GM21381 (cell line): ENCODE results near the gene CHIA.

Source experiments
- ATAC-seq: cut with Tn5 transposase; IDR thresholded peaks from one replicate; pipeline ENCODE4 v1.9.1; 2021; ENCODE audit warnings: mild to moderate bottlenecking, moderate library complexity; ENCODE audit not compliant: unreplicated experiment

Gene CHIA

DNA sequence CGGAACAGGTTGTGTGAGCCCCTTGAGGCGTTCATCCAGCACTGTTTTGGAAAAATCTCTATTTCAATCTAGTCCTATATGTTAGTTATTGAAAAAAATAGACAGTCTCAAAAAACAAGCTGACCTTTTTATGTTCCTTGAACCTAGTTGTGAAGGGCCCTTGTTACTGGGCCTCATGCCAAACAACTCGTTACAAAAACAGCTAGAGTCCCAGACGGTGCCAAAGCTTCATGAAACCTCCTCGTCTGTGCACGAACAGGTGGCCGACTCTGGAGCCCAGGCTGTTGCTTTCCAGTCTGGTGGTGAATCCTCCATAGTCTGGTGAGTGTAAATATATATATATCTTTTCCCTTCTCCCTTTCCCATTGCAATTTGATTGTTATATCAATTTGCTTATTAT lies at the start of gene CHIA:
CHIA (plus strand) TSS at position 222 of the 400 bp plus-strand sequence. CDS start 19,617 bp downstream, outside the sequence.
- no peak for ATAC-seq

- no peak for ATAC-seq
Observed at GRCh38 chr1:111241797-111242196, 48.9 kb upstream of the CHIA start.

DNA sequence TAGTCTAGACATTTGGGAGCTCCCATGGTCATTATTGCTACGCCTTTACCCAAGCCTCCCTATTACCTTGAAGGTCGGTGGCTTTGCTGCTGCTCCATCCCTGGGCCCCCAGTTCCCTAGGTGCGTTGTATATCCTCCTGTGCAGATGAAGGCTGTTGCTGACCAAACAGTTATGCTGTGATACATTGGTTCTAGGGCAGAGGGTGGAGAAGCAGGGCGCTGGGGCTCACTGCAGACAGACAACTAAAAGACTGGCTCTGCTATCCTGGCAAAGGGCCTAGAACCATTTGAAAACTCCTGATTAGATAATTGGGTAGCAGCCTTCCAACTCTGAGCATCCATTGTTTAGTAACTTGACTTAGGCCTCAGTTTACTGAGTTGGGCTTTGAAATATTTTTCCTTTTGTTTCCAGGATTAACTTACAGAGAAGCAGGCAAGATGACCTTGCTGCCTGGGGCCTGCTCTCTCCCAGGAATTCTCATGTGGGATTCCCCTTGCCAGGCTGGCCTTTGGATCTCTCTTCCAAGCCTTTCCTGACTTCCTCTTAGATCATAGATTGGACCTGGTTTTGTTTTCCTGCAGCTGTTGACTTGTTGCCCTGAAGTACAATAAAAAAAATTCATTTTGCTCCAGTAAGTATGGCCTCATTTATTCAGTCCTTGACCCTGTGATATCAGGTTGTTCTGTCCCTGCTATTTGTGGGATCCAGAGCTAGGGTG lies 47.7 kb upstream of the CHIA start:
- no peak for ATAC-seq

- ATAC-seq = no peak
Observed at GRCh38 chr1:111247125-111247838, 43.4 kb upstream of the CHIA start.

GRCh38 chr1:111249960-111250359 lies 40.7 kb upstream of the CHIA start:
- no peak for ATAC-seq

DNA sequence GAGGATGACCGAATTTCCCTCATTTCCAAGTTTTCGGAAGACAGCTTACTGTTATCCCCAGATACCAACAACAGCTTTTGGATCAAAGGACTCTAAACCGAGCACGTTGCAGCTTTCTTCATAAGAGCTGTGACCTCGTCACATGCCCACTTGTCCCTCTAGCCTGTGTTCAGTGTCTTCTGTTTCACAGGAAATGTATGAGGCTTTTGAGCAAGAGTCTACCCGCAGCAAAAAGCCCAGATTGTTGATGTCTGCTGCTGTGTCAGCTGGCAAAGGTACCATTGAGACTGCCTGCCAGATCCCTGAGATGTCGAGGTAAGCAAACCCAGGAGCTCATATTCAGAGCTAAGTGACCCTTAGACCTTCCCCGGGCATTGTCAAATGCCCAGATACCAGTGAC lies 39.1 kb upstream of the CHIA start:
- no peak for ATAC-seq

DNA sequence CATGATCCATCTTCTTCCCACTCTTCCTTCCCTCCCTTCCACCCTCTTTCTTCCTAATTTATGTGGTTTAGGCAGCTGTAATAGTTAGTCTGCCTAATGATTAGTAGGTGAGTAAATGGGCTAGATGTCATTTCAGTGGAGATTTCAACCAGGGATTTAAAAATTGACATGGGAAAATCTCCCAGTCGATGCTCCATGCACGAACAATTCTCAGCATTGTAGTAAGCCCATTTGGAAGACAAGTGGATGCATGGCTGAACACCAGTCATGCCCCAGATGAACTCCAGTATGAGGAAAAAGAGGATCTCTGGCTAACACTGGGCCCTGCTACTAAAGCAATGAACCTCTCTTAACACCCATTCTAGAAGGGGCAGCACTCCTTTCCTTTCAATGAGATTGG lies 37.9 kb upstream of the CHIA start:
- ATAC-seq = no peak

GRCh38 chr1:111253876-111254275 lies 36.8 kb upstream of the CHIA start:
- ATAC-seq = no peak

DNA sequence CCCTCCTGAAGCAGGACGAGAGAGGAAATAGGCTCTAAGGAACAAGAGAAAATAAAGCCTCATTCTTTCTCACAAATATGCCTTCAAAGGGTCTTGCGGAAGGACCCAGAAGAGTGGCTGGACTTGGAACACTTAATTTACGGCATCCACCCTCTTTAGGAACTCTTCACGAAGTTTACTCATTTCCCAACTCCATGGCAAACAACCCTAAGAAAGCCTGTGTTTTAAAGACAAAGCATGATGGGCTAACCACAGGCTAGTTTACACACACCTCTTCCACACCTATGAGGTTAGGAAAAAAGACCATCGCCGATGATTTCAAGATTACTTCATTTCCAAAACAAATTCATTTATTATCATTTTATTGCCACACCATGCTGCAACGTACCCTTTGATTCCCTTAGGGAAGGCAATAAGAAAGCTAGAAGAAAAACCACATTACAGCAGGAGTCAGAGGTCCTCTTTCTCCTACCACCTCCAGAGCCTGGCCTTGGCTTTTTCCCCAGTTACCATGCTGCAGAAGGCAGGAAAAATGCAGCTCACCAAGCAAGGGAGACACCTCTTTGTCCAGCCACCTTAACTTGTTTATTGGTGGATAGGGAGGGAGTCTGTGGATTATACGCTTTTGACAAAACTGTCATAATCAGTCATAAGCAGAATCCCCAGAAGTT lies 33.5 kb upstream of the CHIA start:
- ATAC-seq = no peak

DNA sequence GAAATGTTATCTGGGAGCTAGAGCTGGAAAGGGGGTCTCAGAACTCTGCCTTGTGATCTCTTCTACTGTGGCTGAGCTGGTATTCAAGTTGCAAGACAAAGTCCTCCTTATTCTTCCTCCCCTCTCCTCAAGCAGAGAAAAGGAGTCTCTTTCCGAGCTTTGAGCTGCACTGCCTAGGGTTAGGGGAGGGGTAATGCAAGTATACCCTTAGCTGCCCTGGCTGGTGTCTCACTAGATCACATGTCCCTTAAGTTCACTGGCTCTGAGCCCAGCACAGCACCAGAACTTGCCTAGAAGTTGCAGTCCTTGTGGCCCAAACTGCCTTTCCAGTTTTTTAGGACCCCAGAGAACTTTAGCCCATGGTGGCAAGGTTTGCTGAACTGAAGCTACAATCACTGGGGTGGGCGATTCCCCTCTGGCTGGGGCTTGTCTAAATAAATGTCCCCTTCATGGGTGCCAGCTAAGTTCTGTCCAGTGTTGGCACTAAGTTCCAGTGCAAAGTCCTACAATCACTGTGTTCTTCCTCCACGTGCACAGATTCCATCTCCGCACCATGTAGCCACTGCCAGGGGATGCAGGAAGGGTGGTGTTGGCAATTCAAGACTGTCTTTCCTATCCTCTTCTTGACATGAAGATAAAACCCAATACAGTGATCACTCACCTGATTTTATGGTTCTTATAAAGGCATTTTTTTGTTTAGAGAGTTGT lies 22.7 kb upstream of the CHIA start:
- ATAC-seq = no peak

DNA sequence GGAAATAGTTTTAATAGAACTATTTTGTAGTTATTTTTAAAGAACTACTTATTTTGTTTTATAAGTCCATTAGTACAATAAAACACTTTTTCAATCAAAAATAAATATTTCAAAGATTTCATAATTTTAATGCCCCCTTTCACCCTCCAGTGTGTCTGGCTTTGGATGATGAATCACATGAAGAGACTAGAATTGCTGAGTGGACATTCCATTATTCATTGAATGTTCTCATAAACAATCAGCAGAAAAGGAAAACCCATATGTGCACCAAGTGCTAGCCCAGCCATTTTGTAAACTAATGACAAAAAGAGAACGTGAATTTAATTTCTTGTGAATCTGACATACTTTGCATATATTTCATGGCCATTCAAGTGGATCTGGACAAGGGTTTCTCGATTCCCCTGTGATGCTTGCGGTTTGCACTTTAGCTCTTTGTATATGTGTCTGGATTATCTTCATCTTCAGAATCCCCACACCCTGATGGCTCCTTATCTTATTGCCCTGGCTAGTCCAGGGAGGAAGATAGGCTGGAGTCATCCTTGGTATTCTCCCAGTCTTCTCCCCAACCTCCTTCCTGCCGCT lies 20.7 kb upstream of the CHIA start:
- ATAC-seq = no peak

GRCh38 chr1:111270771-111271463 lies 19.7 kb upstream of the CHIA start:
- ATAC-seq = no peak

GRCh38 chr1:111271464-111271801 lies 19.2 kb upstream of the CHIA start:
- ATAC-seq = no peak

GRCh38 chr1:111272081-111272480 lies 18.6 kb upstream of the CHIA start:
- ATAC-seq = no peak

DNA sequence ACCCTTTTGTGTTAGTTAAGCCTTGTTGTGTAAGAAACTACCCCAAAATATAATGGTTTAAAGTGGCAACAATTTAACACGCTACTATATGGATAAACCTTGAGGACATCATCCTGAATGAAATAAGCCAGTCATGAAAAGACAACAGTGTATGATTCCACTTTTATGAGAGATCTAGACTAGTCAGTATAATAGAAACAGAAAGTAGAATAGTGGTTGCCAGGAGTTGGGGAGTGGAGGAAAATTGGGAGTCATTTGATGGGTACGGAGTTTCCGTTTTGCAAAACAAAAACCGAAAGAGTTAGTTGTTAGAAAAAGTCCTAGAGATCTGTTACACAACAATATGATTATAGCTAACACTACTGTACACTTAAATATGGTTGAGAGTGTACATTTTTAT lies 16.0 kb upstream of the CHIA start:
- no peak for ATAC-seq

- ATAC-seq = no peak
Observed at GRCh38 chr1:111275079-111275478, 15.6 kb upstream of the CHIA start.

GRCh38 chr1:111275780-111276433 lies 14.7 kb upstream of the CHIA start:
- ATAC-seq = no peak

GRCh38 chr1:111279144-111279543 lies 11.5 kb upstream of the CHIA start:
- ATAC-seq = no peak

DNA sequence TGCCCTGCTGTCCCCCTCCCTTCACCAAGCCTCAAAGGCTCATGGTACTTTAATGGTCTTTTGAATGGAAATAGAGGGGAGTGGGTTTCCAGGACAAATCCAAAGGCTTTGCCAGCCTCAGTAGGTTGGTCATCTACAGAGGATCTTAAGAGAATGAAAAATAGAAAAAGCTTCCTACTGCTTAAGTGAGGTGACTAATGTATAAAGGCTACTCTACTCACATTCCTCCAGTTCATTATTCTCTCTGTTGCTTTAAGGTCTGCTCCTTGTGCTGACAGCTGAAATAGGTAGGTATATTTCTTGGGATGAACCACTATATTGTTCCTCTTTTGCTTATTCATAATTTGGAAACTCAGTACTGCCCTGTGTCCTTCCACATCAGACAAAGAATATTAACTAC lies 10.4 kb upstream of the CHIA start:
- ATAC-seq = no peak

DNA sequence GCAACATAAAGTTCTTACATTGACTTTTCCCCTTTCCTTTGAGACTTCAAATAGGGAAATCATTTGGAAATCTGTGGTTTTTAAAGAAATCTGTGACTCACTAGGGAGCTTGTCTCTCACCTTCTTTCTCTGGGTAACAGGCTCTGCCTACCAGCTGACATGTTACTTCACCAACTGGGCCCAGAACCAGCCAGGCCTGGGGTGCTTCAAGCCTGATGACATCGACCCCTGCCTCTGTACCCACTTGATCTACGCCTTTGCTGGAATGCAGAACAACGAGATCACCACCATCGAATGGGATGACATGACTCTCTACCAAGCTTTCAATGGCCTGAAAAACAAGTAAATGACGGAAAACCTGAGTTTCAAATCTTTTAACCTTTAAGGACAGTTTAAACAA lies 9.2 kb upstream of the CHIA start:
- ATAC-seq = no peak
